NCI-H524 treated with DMSO at 0.1 percent for 48 hours (cell line): ENCODE data around the gene HIC1.

ENCODE experiments used
- DNase-seq: peaks from one replicate; lab custom pipeline; 2025; lab: John Stamatoyannopoulos, UW

Gene HIC1

GRCh38 chr17:2061441-2061958, 6.6 kb downstream of the HIC1 start:
- no peak for DNase-seq

DNA sequence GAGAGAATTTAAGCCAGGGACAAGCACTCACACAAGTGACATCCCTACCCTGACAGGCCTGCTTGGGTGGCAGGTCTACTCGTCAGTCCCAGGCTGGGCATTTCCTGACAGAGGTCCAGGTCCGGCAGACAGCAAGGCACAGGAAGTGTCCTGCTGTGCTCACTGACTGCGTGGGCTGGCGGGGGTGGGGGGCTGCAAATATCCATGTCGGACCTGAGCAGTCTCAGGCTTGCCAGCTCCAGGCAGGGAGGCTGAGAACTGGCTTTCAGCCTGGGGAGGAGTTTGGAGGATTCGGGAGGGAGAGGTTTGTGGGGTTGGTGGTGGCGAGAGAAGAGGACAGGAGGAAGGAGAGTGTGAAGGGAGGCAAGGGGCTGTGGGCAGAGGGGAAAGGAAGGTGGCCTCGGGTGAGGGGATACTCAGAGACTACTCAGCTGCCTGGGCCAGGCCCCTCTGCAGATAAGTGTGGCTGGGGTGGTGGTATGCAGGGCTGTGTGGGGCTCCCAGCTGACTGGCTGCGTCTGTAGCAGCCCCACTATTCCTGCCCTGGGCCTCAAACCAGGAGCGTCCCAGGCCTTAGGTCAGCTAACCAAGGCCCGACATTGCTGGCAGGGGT, 7.8 kb downstream of the HIC1 start:
- DNase-seq: no peak

GRCh38 chr17:2063261-2064146, 8.6 kb downstream of the HIC1 start:
- DNase-seq: no peak

GRCh38 chr17:2064147-2064489, 9.2 kb downstream of the HIC1 start:
- no peak for DNase-seq

GRCh38 chr17:2064520-2064971, 9.6 kb downstream of the HIC1 start:
- DNase-seq: no peak

DNA sequence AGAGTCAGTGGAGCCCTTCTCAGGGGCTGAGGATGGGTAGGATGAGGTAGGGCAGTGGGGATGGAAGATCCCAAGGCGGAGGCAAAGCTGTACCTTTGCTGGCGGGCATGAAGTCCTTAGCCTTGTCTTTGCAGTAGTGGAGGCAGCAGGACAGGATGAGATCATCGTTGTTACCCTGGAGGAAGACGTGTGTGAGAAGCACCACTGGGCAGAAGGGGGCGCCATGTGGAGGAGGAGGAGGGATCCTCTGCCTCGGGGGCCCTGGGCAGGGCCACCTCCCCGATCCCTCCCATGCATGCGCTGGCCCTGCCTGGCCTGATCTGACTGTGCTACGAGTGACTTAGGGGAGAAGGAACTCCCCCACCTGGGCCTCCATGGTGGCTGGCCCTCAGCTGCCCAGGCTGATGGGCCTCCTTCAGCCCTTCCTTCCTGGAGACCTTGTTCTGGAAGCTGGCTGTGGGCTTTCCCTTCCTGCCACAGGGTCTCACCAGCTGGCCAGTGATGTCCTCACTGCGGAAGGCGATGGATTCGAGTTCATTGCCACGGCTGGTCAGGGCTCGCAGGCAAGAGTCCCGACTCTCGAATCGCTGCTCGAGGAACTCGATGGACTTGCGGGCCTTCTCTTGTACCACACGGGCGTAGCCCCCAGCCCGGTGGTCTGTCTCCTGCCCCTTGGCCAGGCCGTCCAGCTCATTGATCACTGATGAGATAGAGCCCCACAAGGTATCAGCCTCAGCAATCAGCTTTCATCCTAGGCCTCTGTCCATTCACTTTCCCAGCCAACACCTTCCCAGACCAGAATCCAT, 10.3 kb downstream of the HIC1 start:
- DNase-seq: no peak

- no peak for DNase-seq
Measured at GRCh38 chr17:2065949-2066400, 11.1 kb downstream of the HIC1 start.

DNA sequence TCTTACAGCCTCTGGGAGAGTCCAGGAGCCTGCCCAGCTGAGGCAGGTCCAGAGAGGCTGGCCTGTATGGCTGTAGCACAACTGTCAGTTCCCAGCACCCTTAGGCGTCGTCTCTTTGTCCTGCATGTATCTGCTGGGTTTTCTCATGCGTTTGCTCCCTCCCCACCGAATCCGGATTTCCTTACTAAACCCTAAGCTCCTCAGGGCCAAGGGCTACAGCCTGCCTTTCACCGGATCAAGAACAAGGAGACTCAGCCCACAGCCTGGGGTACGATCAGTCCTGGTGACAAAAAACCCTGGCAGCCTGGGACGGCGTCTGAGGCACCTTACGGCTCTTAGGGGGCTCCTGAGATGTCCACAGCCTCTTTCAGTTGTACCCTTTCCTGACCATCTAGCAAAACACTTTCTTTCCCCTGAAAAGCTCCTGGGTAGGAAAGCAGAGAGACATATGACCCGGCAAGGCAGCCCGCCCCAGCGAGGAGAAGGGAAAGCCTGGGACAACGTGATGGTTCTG, 12.2 kb downstream of the HIC1 start:
- no peak for DNase-seq

- DNase-seq: no peak
Measured at GRCh38 chr17:2067608-2068024, 12.7 kb downstream of the HIC1 start.

DNA sequence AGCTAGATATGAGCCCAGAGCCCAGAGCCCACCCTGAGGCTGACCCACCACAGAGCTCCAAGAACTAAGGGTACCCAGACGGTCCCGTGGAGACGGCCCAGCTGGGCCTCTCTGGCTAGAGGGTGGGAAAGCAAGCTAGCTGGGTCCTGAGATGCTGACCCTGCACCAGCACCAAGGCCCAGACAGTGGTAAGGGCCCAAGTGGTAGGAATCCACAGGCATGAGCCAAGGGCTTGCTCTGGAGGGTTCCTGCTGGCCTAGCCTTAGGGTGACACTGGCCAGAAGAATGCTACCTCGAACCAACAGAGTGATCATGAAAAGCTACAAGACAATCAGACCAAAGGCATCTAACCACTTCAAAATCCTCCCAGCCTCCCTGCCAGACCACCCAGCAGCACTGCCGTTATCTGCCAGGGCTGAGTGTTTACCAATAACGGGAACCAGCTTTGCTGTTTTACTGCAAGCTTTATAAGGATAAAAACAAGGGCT, 13.2 kb downstream of the HIC1 start:
- DNase-seq: no peak

DNA sequence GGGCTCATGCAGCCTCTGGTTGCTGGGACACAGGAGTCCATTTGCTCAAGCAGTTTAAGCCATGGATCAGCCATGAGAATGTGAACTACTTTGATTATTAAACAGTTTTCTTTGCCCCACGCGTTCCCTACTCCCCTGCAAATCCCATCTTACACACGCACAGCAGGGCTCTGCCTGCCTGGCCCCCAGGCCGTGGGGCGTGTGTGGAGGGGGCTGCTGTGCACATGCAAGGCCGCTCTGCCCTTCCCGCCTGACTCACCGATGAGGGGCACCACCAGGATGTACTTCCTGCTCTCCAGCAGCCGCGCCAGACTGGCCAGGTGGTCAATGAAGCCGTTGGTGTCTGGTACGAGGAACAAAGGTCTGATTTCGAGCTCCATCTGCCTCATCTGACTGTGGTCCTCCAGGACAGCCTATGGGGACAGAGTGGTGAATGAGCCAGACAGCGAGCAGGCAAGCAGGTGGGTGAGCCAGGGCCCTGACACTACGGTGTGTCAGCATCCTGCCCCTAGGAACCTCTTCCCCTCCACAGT, 13.7 kb downstream of the HIC1 start:
- peak; percentile 72 for DNase-seq

DNA sequence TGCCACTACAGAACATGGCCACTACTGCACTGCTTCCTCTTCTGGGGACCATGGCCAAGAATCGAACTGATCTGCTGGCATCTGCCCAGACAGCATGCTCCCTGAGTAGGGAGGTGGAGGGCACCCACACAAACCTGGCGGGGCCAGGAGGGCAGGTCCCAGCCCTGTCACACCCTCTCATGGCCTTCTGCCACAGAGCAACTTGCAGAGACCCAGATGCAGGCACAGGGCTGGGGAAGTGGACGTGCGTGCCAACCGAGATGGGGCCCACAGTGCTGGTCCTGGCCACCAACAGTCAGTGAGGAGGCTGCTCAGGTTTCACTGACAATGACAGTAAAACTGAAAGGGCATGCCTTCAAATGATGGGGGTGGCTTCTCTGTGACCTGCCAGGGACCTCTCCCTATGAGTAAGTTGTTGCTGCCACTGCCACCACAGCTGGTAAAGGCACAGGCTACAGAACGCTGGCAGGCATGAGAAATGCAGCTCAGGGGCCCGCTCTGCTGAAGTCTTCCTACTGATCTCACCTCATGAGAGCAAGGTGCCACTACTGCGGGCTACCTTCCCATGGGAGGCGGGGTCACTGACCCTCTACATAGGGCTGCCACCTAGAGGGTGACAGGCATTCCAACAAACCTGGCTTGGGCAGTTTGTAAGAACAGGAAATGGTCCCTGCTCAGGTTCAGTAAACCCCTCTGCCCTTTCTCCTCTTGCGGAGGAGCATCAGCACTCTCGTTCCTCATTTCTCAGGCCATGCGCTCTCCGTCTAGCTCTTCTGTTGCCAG, 15.5 kb downstream of the HIC1 start:
- no peak for DNase-seq

- DNase-seq: no peak
Measured at GRCh38 chr17:2071024-2071385, 16.1 kb downstream of the HIC1 start.

- no peak for DNase-seq
Measured at GRCh38 chr17:2071455-2072281, 16.8 kb downstream of the HIC1 start.

GRCh38 chr17:2074919-2075318, 20.0 kb downstream of the HIC1 start:
- DNase-seq: no peak

- DNase-seq: no peak
Measured at GRCh38 chr17:2075336-2076086, 20.6 kb downstream of the HIC1 start.

GRCh38 chr17:2076087-2076984, 21.4 kb downstream of the HIC1 start:
- peak; percentile 77 for DNase-seq

DNA sequence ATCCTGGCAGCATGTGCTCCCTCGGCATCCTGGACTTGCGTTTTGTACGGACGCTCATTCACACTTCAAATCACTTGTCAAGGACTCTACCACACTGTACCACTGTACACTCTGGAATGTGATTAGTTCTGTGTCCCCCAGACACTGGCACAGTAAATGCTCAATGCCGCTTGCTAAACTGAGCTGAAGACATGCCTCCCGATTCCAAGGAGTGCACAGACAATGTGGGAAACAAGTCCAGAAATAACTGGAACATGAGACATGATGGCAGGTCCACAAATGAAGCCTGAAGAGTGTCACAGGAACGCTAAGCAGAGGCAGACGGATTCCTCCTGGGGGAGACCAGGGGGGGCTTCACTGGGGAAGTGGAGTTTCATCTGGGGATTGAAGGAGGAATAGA, 22.1 kb downstream of the HIC1 start:
- DNase-seq: no peak
